ENCODE data around the gene NBR1.
"Not testable (repeated sequence)": the region's sequence is repeated elsewhere in the genome, so short reads cannot be mapped to it uniquely, and the experiment has no call there.

NBR1 gene

GRCh38 chr17:43132117-43132516 lies 38.9 kb upstream of the NBR1 start:
- H3F3A ChIP-seq (ENCODE audit: insufficient read depth, low read length): no peaks in the 10 kb centered on the region
- no peaks in the 10 kb centered on the region for H3K9me2 ChIP-seq (replicated peaks; ENCODE audit: insufficient read depth, low read length)
- H3K9ac ChIP-seq (ENCODE audit: low read length): no peak overlapping the region
- no peak overlapping the region for H3K27ac ChIP-seq (ENCODE audit: low read length)
- H2AFZ ChIP-seq (ENCODE audit: low read length): no peak overlapping the region
- DNase-seq: no peak
- no peak overlapping the region for H3K4me3 ChIP-seq (ENCODE audit: low read length)
- TF ChIP-seq EZH2phosphoT487 (IDR thresholded peaks at IDR 0.05; ENCODE audit: low read length): no peak
- no peak for TF ChIP-seq CTCF (IDR thresholded peaks at IDR 0.05; ENCODE audit: low read length)
- TF ChIP-seq EZH2 (optimal IDR thresholded peaks at IDR 0.05; ENCODE audit: low read depth, low read length): no peak
- H3K4me2 ChIP-seq (ENCODE audit: low read depth, low read length): no peak overlapping the region
- H3K27me3 ChIP-seq (replicated peaks; ENCODE audit: insufficient read depth, low read length): no peaks in the 10 kb centered on the region
- no peaks in the 10 kb centered on the region for H3K36me3 ChIP-seq (replicated peaks; ENCODE audit: insufficient read depth, low read length)
- 0 out of 2 replicates have a peak, but pooled peaks cover 5% of the 10 kb centered on the region for H3K4me1 ChIP-seq (ENCODE audit: low read length)
- H4K20me1 ChIP-seq (ENCODE audit: insufficient read depth, low read length): no peaks in the 10 kb centered on the region
- peaks cover 2% of the 10 kb centered on the region for H3K79me2 ChIP-seq (ENCODE audit: low read length)
- no peaks in the 10 kb centered on the region for H3K9me3 ChIP-seq (replicated peaks; ENCODE audit: insufficient read depth, low read length)

- not testable (repeated sequence) for H3K36me3 ChIP-seq (replicated peaks; ENCODE audit: insufficient read depth, low read length); H3K4me2 ChIP-seq (ENCODE audit: low read depth, low read length); H3K9ac ChIP-seq (ENCODE audit: low read length); H2AFZ ChIP-seq (ENCODE audit: low read length); H3K9me2 ChIP-seq (replicated peaks; ENCODE audit: insufficient read depth, low read length); DNase-seq; H3F3A ChIP-seq (ENCODE audit: insufficient read depth, low read length); H4K20me1 ChIP-seq (ENCODE audit: insufficient read depth, low read length); H3K4me3 ChIP-seq (ENCODE audit: low read length); H3K9me3 ChIP-seq (replicated peaks; ENCODE audit: insufficient read depth, low read length); H3K27me3 ChIP-seq (replicated peaks; ENCODE audit: insufficient read depth, low read length); H3K27ac ChIP-seq (ENCODE audit: low read length); H3K79me2 ChIP-seq (ENCODE audit: low read length); H3K4me1 ChIP-seq (ENCODE audit: low read length)
These were observed 37.6 kb upstream of the NBR1 start for GRCh38 chr17:43133439-43133838.

GRCh38 chr17:43134774-43135453 lies 36.1 kb upstream of the NBR1 start:
- Histone ChIP-seq H3K79me2 (ENCODE audit: low read length) (no peaks in the 10 kb centered on the region), H3K36me3 (replicated peaks; ENCODE audit: insufficient read depth, low read length) (no peaks in the 10 kb centered on the region), H3K4me2 (ENCODE audit: low read depth, low read length) (no peak overlapping the region), H3F3A (ENCODE audit: insufficient read depth, low read length) (no peaks in the 10 kb centered on the region), H3K9me3 (replicated peaks; ENCODE audit: insufficient read depth, low read length) (no peaks in the 10 kb centered on the region), H3K27me3 (replicated peaks; ENCODE audit: insufficient read depth, low read length) (no peaks in the 10 kb centered on the region), H3K4me3 (ENCODE audit: low read length) (no peak overlapping the region), H3K9me2 (replicated peaks; ENCODE audit: insufficient read depth, low read length) (no peaks in the 10 kb centered on the region), H2AFZ (ENCODE audit: low read length) (no peak overlapping the region), H3K27ac (ENCODE audit: low read length) (no peak overlapping the region), H3K4me1 (ENCODE audit: low read length) (0 out of 2 replicates have a peak, but pooled peaks cover 5% of the 10 kb centered on the region), H4K20me1 (ENCODE audit: insufficient read depth, low read length) (no peaks in the 10 kb centered on the region), H3K9ac (ENCODE audit: low read length) (no peak overlapping the region)
- DNase-seq: no peak
- TF ChIP-seq EZH2phosphoT487 (IDR thresholded peaks at IDR 0.05; ENCODE audit: low read length) (no peak), CTCF (IDR thresholded peaks at IDR 0.05; ENCODE audit: low read length) (no peak), EZH2 (optimal IDR thresholded peaks at IDR 0.05; ENCODE audit: low read depth, low read length) (no peak)

GRCh38 chr17:43135454-43135819 lies 35.6 kb upstream of the NBR1 start:
- Histone ChIP-seq H3F3A (ENCODE audit: insufficient read depth, low read length) (no peaks in the 10 kb centered on the region), H3K4me3 (ENCODE audit: low read length) (no peak overlapping the region), H3K9me3 (replicated peaks; ENCODE audit: insufficient read depth, low read length) (no peaks in the 10 kb centered on the region), H3K36me3 (replicated peaks; ENCODE audit: insufficient read depth, low read length) (no peaks in the 10 kb centered on the region), H3K27me3 (replicated peaks; ENCODE audit: insufficient read depth, low read length) (no peaks in the 10 kb centered on the region), H2AFZ (ENCODE audit: low read length) (no peak overlapping the region), H3K9me2 (replicated peaks; ENCODE audit: insufficient read depth, low read length) (no peaks in the 10 kb centered on the region), H3K79me2 (ENCODE audit: low read length) (no peaks in the 10 kb centered on the region), H3K9ac (ENCODE audit: low read length) (no peak overlapping the region), H3K4me2 (ENCODE audit: low read depth, low read length) (no peak overlapping the region), H4K20me1 (ENCODE audit: insufficient read depth, low read length) (no peaks in the 10 kb centered on the region), H3K4me1 (ENCODE audit: low read length) (0 out of 2 replicates have a peak, but pooled peaks cover 5% of the 10 kb centered on the region), H3K27ac (ENCODE audit: low read length) (no peak overlapping the region)
- DNase-seq: no peak
- TF ChIP-seq EZH2phosphoT487 (IDR thresholded peaks at IDR 0.05; ENCODE audit: low read length): no peak

- not testable (repeated sequence) for H3K4me2 ChIP-seq (ENCODE audit: low read depth, low read length); H3K4me1 ChIP-seq (ENCODE audit: low read length); H3K9me3 ChIP-seq (replicated peaks; ENCODE audit: insufficient read depth, low read length); H3K9ac ChIP-seq (ENCODE audit: low read length); H3K9me2 ChIP-seq (replicated peaks; ENCODE audit: insufficient read depth, low read length); H3F3A ChIP-seq (ENCODE audit: insufficient read depth, low read length); DNase-seq; H3K4me3 ChIP-seq (ENCODE audit: low read length); H2AFZ ChIP-seq (ENCODE audit: low read length); H3K79me2 ChIP-seq (ENCODE audit: low read length); H3K27ac ChIP-seq (ENCODE audit: low read length); H3K36me3 ChIP-seq (replicated peaks; ENCODE audit: insufficient read depth, low read length); H4K20me1 ChIP-seq (ENCODE audit: insufficient read depth, low read length); H3K27me3 ChIP-seq (replicated peaks; ENCODE audit: insufficient read depth, low read length)
These were observed 34.4 kb upstream of the NBR1 start for GRCh38 chr17:43136574-43136973.

- not testable (repeated sequence) for H3K27ac ChIP-seq (ENCODE audit: low read length); H3K36me3 ChIP-seq (replicated peaks; ENCODE audit: insufficient read depth, low read length); H2AFZ ChIP-seq (ENCODE audit: low read length); H3F3A ChIP-seq (ENCODE audit: insufficient read depth, low read length); H4K20me1 ChIP-seq (ENCODE audit: insufficient read depth, low read length); H3K9ac ChIP-seq (ENCODE audit: low read length); H3K4me1 ChIP-seq (ENCODE audit: low read length); H3K4me2 ChIP-seq (ENCODE audit: low read depth, low read length); H3K9me2 ChIP-seq (replicated peaks; ENCODE audit: insufficient read depth, low read length); DNase-seq; H3K9me3 ChIP-seq (replicated peaks; ENCODE audit: insufficient read depth, low read length); H3K4me3 ChIP-seq (ENCODE audit: low read length); H3K79me2 ChIP-seq (ENCODE audit: low read length); H3K27me3 ChIP-seq (replicated peaks; ENCODE audit: insufficient read depth, low read length)
These were observed 32.5 kb upstream of the NBR1 start for GRCh38 chr17:43138531-43138930.

All from MM.1S (cell line).